Cardiac fibroblast (primary cell): Measurements from ENCODE around the gene TEX36.
A peak's percentile ranks its signal among the peaks of the same experiment; 100 is the strongest.
"Not testable (repeated sequence)": the region's sequence is repeated elsewhere in the genome, so short reads cannot be mapped to it uniquely, and the experiment has no call there.

ENCODE experiments used
- DNase-seq, 2 donors: peaks; one replicate each; pipeline versions ENCODE4 v3.0.0 to v3.0.0-alpha.2; 2010; ENCODE audit warnings: low read depth in 2 of 2
- H3K4me3 ChIP-seq, 2 donors: replicated peaks in 1 of 2; 1 replicate in 1 of 2; 2 replicates in 1 of 2; pipeline ENCODE4 v1.5.1; 2011; ENCODE audit warnings: low read depth in 2 of 2, low read length in 2 of 2, mild to moderate bottlenecking in 2 of 2, moderate library complexity in 1 of 2
- TF ChIP-seq, protein P1 (sequence below): IDR thresholded peaks from one replicate; pipeline ENCODE4 v1.5.1; 2011; ENCODE audit warnings: low read depth, mild to moderate bottlenecking, low read length, inconsistent platforms

Gene TEX36

DNA sequence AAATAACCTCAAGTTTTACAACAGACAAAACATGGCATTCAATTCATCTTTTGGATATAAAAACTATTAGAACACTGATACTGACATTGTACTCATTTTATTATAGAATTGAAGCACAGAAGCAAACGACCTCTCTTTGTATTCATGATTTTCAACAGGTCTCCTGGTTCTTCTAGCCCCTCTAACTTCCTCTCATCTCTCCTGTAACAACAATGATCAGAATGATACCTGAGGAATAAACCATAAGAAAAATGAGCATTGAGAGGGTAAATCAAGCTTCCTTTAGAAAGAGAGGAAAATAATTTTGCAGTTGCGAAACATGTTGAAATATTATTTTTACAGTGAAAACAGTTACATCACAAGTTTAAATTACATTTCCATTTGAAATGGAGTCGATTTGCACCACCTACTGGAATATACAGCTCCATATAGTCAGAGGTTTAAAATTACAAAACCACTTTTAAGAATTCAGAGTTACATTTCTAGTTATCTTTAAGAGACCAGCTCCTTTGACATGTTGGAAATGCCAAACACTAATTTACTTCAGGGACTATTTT is 17.5 kb upstream of the TEX36 start:
- peak; percentile 49 to 53 for DNase-seq
- TF ChIP-seq, protein P1, sequence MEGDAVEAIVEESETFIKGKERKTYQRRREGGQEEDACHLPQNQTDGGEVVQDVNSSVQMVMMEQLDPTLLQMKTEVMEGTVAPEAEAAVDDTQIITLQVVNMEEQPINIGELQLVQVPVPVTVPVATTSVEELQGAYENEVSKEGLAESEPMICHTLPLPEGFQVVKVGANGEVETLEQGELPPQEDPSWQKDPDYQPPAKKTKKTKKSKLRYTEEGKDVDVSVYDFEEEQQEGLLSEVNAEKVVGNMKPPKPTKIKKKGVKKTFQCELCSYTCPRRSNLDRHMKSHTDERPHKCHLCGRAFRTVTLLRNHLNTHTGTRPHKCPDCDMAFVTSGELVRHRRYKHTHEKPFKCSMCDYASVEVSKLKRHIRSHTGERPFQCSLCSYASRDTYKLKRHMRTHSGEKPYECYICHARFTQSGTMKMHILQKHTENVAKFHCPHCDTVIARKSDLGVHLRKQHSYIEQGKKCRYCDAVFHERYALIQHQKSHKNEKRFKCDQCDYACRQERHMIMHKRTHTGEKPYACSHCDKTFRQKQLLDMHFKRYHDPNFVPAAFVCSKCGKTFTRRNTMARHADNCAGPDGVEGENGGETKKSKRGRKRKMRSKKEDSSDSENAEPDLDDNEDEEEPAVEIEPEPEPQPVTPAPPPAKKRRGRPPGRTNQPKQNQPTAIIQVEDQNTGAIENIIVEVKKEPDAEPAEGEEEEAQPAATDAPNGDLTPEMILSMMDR = no peak
- no peak overlapping the region for H3K4me3 ChIP-seq

DNA sequence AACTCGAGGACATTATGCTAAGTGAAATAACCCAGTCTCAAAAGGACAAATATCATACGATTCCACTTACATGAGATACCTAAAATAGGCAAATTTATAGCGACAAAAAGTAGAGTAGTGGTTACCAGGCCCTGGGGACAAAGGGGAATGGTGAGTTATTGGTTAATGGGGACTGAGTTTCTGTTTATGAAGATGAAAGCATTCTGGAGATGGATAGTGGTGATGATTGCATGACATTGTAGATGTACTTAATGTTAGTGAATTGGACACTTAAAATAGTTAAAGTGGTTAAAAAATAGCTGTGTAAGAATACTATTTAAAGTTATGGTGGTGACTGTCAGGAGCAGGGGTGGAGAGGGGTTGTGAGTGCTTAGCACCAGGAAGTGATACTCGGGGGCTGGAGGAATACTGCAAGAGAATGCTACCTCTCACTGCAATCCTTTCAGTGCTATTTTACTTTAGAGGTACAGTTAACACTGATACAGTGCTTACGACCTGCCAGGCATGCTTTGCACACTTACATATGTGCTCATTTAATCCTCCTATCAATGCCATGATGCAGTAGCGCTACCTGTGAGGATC is 16.7 kb upstream of the TEX36 start:
- DNase-seq = no peak
- TF ChIP-seq, protein P1 = no peak

DNA sequence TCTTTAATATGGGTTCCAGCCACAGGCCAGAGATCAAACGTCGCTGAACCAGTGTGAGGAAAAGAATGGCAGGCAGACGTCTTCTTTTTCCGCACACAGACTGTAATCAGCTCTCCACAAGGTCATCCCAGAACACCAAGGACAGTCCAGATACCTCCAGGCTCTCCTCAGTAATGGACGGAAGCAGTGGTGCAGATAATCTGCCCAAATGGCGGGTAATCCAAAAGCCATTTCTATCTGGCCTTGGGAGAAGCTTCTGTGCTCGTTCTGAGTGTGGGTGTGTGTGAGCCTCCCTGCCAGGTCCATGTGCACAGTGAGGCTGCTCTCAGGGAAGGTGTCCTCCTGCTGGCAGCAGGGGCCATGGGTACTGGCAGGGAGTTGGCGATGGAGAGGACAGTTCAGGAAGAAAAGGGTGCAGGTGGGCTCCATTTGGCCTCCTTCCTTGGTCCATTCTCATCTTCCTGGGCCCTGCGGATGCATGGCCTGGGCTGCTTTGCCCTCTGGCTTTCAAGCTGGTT is 15.6 kb upstream of the TEX36 start:
- TF ChIP-seq, protein P1 = no peak
- no peak overlapping the region for H3K4me3 ChIP-seq
- DNase-seq = no peak

More for the DNA sequence above, 16.7 kb upstream of the TEX36 start:
- H3K4me3 ChIP-seq = no peak overlapping the region

DNA sequence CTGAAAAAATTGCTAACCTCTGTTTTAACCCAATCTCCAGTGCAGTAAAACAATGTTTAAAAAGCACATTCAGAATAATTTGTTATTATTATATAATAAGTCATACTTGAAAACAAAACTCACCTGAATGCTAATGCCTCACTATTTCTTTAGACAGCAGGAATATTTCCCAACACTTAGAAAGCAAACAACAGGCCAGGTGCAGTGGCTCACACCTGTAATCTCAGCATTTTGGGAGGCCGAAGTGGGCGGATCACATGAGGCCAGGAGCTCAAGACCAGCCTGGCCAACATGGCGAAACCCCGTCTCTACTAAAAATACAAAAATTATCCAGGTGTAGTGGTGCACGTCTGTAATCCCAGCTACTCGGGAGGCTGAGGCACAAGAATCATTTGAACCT is 13.9 kb upstream of the TEX36 start:
- H3K4me3 ChIP-seq, DNase-seq: not testable (repeated sequence)

DNA sequence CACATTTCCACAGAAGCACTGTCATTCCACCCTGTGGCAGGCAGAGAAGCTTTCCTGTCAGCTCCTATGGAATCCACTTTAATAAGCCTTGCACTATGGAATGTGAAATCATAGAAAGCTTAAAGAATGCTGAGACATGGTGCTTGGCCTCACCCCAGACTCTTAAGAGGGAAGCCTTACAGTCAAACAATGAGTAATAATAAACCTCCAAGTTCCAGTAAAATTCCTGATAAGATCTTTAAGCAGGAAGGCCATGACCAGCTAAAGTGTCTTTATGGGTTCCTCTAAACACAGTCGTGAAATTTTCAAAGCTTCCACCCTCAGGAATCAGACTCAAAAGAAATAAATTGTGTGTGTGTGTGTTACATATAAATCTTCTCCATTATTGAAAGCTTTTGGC is 11.9 kb upstream of the TEX36 start:
- H3K4me3 ChIP-seq = no peak overlapping the region
- TF ChIP-seq, protein P1 = no peak
- peak; percentile 56 to 84 for DNase-seq

DNA sequence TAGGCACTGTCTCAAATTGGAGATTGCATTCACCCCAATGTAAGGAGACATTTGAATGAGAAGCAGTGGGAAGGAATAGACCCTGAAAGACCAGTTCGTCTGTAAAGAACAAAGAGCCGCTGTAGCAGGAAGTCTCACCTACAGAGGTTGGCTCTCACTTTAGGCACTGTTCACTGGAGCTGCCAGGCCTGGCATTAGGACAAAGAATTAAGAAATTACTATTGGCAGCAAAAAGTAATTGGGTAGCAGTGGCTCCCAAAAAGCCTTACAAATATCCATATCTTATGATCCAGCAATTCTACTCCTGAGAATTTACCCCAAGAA is 10.5 kb upstream of the TEX36 start:
- TF ChIP-seq, protein P1 = no peak
- H3K4me3 ChIP-seq = no peak overlapping the region
- DNase-seq = no peak

DNA sequence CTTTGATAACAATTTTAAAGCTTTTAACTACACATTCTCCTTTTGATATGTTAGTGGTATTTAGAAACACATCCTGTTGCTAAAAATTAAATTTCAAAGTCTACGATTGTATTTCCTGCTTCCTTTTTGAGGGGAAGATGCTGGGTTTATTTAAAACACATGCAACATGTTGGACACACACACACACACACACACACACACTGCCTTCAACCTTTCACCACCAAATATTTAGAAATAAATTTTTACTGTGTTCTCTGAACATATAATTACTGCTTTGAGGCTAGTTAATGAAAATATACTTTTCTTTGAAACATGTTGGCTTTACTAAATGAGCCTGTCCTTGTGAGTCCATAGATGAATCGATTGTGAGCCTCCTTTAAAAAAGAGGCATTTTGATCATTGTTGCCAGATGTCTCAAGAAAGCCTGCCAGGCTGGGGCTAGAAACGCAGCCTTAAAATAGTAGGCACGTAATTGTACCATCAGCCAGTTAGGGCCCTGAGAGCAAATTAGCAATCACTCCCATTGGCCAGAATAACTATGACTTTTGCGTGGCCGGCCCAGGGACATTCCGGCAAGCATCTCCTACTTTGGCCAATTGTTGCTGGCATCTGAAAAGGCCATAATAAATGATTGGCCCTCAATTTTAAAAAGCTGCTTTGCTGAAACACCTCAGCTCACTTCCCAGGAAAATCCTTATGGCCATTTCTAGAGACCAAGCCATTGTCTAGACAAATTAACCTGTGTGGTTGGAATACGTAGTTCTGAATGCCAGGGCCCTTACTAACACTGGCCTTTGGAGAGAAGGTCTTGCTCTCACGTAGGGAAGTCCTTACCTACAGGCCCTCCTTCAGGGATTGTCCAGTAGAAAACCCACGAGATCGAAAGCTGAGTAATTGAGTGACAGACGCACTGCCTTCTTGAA is 9.9 kb upstream of the TEX36 start:
- no peak for DNase-seq
- TF ChIP-seq, protein P1 = no peak

More for the DNA sequence above, 9.9 kb upstream of the TEX36 start:
- H3K4me3 ChIP-seq = no peak overlapping the region
